ENCODE data around the gene FAM114A1.
A peak's percentile ranks its signal among the peaks of the same experiment; 100 is the strongest.

The FAM114A1 gene

DNA sequence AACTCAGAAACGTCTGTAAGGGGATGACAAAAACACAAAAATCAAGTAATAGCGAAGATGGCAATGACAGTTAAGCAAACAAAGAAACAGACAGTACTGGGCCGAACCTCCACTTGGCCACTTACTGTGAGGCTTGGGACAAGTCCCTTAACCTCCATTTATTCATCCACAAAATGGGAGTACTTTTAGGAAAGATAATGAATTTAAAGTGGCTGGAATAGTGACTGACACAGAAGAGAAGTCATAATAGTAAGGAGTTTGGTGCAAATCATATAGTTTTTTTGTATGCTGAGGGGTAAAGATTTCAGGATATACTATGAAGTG lies 9.5 kb upstream of the FAM114A1 start:
- DNase-seq (ENCODE audit: low read depth in 2 of 2) = no peak

DNA sequence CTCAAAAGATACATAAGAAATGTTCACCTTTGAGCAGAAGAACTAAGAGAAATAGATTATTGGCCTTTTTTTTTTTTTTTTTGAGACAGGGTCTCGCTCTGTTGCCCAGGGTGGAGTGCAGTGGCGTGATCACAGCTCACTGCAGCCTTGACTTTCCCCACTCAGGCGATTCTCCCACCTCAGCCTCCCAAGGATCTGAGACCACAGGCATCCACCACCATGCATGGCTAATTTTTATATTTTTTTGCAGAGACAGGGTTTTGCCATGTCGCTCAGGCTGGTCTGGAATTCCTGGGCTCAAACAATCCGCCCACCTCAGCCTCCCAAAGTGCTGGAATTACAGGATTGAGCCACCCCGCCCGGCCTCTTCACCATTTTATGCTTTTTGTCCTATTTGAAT lies 8.1 kb upstream of the FAM114A1 start:
- DNase-seq (ENCODE audit: low read depth in 2 of 2) = no peak

DNA sequence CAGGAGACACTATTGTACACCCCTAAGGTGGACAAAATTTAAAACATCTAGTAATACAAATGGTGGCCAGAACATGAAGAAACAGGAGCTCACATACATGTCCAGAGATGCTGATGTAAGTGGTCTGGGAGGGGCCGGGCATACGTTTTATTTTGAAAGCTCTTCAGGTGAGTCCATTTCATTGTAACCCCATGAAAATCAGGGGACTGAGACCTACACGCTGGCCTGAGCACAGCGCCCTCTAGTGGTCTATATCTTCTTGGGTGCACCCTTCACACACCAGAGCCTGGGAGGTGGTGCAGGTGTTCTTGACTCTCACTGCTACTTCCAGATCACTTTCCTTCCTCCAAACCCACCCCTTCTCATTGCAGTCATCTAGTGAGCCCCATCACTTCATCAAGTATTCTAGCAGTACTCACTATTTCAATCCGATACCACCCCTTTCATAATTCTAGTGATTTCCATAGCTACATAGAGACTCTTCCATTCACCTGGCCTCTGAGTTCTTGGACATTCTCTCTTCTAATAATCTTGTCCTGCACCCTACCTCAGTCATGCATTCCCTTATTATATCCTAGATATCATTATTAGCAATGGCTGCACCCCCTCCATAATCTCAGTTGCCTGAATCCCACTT lies 6.7 kb upstream of the FAM114A1 start:
- peak; percentile 54 to 56 for DNase-seq (ENCODE audit: low read depth in 2 of 2)

DNA sequence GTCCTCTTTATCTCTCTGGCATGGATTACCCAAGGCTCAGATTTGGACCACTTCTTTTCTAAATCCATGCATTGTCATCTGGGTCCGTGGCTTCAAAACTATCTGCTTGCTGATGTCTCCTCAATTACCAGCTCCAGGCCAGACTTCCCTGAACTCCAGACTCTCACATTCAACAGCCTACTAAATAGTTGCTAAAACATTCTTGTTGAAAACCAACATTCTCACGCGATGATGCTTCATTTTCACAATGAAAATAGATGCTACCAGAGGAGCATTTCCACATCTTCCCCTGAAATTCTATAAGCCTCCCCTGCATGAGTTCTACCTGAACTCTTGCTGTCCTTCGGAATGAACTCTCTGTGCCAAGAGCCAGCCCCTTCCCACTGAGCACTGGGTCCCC lies 5.8 kb upstream of the FAM114A1 start:
- no peak for DNase-seq (ENCODE audit: low read depth in 2 of 2)

DNA sequence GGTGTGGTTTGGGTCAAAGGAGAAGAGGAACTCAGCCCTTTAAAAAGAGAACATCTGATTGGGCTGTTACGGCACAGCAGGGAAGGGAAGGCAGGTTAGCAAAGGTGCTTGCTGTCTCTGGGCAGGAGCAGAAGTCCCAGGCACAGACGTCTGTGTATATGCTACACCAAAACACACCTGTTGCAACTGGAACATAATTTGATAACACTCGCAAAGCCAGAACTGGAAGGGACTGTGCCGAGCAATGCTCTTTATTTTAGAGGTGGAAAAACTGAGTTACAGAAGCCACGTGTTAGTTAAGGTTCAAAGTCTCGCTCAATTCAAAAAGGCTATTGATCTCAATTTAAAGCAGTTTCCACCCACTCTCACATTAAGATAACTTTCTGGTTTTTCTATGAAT lies 2.2 kb upstream of the FAM114A1 start:
- DNase-seq (ENCODE audit: low read depth in 2 of 2) = no peak

DNA sequence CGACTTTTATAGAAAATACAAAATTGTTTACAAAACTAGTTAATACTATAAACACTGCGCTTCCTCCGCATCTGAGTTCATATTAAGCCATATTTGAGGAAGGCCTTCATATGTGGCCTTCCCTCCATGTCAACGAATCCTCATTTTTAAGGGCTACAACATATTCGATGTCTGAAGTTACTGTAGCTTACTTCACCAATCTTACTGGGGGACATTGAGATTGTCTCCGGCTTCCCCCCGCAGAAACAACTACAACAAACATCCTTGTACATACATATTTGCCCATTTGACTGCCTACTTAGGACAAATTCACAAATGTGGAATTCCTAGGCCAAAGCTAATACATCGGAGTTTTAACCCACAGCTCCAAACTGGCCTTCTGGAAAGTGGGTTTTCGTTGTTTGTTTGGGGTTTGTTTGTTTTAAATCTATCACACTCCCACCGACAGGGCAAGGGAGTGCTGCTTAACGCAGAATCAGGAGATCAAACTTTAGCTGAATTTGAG lies 581 bp upstream of the FAM114A1 start:
- no peak for DNase-seq (ENCODE audit: low read depth in 2 of 2)

DNA sequence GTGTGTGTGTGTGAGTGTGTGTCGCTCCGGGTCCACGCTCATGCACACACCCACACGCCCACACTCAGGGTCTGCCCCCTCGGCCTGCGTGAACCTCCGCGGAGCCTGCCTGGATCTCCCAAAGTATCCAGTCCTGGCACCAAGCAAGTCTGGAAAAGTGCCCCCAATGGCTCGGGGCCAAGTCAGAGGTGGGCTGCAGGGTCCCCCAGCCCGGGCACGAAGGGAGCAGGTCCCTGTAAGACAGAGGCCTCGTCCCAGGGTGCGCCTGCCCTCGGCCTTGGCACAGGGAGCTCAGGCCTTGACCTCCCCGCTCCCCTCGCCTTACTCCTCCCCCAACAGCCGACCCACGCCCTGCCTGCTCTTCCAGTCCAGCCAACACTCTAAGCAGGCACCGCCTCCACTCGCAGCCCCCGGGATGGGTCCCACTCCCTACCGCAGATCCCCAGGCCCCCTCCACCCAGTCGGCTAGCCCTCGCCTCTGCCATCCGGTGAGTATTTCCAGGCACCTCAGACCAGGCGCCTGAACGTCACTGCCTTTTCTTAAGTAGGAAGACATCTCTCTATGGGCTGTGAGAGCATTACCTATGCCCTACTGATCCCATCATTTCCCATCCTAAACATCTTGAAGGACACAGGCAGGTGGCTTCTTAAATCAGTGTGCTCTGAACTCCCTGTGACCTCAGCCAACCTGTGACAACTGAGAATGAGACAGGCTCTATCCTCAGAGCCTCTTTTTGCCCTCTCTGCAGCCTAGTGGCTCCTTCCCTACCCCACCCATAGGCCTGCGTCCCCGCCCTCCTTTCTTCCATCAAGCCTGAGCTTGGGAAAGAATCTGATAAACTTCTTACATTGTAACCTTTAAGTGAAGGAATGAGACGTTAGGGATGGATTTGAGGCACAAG lies 704 bp downstream of the FAM114A1 start:
- DNase-seq (ENCODE audit: low read depth in 2 of 2) = no peak

DNA sequence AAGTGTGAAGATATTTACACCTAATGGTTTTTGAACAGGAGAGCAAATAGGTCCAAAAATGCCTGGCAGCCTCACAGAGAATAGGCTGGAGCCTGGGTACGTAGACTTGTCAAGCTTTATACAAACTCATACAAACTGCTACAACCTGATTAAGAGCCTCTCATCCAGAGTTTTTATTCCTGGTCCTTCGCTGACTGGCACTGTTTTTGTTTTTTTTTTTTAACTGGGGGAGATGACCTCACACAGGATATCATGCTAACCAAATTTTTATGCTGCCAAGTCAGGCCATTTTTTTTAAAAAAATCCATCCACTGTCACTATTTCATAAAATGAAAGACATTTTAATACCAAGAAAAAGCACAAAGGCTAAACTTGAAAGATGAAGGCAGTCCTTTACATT lies 1.9 kb downstream of the FAM114A1 start:
- no peak for DNase-seq (ENCODE audit: low read depth in 2 of 2)

DNA sequence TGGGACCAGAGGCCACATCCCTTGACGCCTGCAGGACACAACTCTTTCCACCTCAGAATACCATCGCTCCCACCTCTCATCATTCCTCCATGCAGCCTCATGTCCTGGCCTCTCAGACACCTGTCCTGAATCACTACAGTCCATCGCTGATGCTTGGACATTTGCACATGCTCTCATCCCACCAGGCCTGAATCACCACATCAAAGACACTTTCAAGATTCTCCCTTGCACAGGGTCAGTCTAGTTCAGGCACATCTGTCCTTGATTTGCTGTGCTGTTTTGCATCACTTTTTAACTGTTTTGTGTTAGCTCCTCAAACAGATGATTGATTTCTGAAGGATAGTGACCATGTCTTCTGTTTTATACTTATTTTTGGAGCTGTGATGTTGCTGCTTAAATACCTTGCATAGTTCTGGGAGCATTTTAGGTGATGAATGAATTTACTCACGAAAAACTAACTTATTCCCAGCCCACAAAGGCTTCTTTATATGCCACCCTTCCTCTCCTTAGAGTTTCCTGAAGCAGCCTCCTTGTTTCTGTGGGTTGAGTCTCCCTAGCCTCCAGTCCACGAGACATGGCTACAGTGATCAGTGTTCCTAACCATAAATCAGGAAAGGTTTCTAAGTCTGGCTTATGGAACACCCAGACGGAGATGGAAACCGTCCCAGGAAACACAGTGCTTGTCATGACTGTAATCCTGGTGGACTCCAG lies 2.6 kb downstream of the FAM114A1 start:
- DNase-seq (ENCODE audit: low read depth in 2 of 2) = no peak

DNA sequence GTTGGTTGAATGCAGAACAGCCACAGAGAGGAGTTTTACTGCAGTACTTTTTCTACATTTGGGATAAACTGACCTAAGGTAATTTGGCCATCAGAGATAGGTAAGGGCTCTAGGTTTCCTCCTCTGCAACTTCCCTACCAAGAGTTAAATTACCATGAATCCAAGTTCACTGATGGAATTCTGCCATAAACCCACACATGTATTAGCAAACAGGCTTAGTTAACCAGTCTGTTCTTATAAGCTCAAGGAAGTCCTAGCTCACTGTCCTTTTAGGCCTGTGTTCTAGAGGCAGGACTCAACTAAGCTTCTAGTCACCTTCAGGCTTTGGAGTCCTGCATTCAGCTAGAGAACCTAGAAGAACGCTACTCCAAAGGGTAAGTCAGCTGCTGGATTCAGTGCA lies 4.0 kb downstream of the FAM114A1 start:
- DNase-seq (ENCODE audit: low read depth in 2 of 2) = no peak

DNA sequence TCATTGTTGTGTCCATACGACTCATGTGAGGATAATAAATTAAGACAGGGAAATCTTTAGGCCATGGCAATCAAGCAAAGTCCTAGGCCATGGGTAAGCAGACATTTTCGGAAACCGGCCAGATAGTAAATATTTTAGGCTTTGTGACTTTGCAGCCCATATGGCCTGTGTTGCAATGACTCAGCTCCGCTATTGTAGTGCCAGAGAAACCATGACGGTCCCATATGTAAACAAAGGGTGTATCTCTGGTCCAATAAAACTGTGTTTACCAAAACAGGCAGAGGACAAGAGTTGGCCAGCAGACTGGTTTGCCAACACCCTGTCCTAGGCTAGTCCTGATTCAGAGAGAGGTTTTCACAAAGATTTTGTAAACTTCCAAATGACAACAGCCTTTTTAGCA lies 5.0 kb downstream of the FAM114A1 start:
- no peak for DNase-seq (ENCODE audit: low read depth in 2 of 2)

DNA sequence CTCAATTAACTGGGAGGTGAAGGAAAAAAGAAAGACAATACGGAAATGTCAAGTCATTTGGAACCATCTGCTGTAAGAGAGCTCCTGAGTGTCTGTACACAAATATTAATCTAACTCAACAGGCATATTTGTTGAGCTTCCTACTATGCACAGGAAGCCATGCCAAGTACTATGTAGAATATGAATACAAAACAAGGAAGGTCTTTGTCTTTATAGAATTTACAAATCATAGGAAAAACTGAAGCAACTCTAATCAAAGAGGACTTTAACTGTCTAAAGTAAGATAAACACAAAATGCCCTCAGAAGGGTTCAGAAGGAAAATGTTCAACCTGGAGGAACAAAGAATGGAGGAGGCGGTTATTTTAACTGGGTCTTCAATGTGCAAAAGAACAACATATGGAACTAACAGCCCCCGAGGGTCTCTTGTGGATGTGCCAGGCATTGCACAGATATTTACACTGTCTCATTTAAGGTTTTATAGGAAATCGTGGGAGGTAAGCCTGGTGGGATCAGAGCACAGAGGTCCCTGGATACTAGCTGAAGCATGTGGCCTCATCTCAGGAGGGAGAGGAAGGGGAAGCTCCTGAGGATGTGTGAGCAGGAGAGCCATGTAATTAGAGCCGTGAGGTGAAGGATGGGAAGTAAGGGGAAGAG lies 5.8 kb downstream of the FAM114A1 start:
- DNase-seq (ENCODE audit: low read depth in 2 of 2) = no peak

DNA sequence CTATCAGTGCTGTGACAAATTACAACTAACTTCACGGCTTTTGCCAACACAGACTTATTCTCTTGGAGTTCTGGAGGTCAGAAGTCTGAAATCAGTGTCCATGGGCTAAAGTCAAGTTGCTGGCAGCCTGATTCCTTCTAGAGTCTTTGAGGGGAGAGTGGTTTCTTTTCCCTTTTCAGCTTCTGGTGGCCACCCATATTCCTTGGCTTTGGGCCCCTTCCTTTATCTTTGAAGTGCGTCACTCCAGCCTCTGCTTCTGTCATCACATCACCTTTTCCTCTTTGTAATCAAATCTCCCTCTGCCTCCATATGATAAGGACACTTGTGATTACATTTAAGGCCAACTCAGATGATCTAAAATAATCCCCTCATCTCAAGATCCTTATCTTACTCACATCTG lies 9.0 kb downstream of the FAM114A1 start:
- DNase-seq (ENCODE audit: low read depth in 2 of 2) = no peak

DNA sequence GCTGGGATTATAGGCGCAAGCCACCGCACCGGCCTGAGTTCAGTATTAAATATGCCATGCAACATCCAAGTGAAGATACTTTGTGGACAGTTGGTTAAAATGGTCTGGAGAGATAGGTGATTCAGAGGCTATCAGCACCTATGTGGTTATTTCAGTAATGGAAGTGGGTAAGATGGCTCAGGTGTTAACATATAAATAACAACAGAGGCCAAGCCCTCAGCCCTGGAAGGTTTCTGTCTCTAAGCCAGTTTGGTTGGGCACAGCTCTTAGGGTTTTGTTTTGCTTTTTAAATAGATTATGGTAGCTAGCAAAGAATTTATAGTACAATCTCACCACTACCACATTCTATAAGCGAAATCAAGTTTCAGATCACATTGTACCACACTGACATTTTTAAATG lies 16.6 kb downstream of the FAM114A1 start:
- no peak for DNase-seq (ENCODE audit: low read depth in 2 of 2)

DNA sequence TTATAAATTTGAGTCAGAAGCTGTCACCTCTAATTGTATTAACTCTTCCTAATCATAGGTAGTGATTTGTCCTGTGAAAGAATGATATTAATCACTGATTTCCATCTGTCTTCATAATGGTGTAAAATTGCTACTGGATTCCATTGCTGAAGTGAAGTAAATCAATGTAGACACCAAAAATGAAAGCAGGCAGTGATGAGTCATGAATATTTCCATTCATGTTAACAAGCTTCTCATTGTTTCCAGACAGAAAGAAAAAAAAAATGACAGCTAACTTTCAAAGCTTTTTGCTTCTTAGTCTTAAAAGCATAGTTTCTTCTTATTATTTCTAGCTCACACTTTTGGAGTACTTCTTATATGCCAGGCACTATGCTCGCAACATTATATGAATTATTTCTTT lies 21.5 kb downstream of the FAM114A1 start:
- no peak for DNase-seq (ENCODE audit: low read depth in 2 of 2)

DNA sequence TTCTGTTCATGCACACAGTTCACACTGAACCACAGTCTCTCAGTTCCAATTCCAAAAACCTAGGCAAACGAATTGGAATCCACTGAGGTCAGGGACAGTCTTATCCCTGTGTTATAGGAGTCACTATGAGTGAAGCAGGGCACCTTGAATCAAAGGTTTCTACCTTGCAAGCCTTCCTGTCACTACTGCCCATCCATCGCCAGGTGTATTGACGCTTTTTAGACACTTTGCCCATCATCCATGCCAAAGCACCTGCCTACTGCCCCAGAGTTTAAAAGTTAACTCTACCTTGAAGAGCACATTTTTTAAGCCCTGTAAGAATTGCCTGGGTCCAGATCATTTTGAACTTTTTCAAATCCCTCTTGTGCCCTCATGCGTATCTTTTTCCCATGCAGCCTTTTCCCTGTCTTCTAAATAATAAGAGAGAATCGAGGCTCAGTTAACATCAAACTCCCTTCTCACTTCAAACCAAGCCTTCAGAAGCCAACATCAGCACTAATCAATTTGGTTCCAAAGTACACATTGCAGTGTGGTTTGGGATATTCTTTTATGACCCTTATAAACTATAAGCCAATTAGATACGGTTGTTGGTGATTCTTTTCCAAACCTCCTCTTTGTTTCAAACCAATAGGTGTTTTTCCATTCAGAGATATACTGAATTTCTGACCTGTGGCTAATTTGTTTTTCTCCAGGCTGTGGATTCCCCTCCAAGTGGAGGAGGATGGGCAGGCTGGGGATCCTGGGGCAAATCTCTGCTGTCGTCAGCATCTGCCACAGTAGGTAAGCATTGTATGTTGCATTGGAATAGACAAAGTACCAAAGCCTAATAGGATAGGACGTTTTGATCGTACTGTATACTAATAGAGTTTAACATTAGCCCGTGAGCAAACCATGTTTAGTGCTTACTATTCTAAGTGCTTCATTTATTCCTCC lies 23.7 kb downstream of the FAM114A1 start:
- no peak for DNase-seq (ENCODE audit: low read depth in 2 of 2)

DNA sequence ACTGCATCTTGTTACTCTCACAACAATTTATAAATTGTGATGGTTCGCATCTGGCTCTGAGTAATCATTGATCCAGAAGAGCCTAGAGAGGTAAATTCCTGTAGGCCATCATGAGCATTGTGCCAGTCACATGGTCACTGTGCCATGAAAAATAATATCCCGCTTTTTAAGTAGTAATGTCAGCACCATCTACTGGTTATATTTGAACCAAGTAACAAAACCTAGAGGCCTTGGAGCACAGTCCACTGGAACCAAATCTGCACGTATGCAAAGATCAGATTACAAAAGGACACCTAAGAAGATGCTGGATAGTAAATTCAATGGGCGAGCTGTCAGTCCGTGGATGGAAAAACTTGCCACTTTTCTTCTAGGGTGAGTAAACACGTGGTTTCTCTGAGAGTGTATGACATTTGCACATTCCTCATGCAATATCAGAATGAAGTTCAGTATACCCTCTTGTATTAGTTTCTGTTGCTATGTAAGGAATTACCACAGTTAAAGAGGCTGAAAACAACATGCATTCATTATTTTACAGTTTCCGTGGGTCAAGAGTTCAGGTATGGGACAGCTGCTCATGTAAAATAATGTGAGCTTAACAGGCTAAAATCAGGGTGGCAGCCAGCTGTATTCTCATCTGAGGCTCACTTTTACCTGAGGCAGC lies 26.8 kb downstream of the FAM114A1 start:
- DNase-seq (ENCODE audit: low read depth in 2 of 2) = no peak

DNA sequence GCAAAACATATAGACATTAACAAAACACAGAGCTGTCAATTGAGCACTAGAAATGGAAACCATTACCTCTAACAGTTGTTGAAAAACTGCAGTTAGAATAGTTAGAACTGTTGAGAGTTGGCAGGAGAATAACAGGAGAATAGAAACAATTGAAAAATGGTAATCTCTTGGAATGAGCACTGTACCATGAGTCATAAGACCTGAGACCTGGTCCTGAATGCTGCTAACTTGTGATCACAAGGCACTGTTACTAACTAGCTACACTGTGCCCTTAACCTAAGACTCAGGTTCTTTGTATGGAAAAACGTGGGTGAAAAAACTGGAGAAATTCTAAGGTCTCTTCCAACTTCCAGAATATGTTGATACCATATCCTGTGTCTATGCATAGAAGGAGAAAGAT lies 29.3 kb downstream of the FAM114A1 start:
- DNase-seq (ENCODE audit: low read depth in 2 of 2) = no peak

DNA sequence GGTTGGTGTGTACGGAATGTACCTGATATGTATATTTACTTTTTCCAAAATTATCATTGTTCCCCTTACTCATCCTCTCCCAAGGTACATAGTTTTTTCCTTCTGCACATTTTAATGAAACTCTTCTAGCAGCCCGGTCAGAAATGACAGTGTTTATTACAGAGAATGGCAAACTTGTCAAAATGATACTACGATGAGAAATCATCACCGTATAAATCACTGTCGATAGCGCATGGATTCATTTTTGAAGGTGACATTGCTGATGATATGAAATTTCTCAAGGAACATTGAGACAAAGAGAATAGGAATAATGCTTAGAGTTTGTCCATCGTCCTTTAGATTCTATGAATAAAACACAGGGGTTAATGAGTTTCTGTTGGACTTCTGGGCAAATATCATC lies 30.6 kb downstream of the FAM114A1 start:
- no peak for DNase-seq (ENCODE audit: low read depth in 2 of 2)

DNA sequence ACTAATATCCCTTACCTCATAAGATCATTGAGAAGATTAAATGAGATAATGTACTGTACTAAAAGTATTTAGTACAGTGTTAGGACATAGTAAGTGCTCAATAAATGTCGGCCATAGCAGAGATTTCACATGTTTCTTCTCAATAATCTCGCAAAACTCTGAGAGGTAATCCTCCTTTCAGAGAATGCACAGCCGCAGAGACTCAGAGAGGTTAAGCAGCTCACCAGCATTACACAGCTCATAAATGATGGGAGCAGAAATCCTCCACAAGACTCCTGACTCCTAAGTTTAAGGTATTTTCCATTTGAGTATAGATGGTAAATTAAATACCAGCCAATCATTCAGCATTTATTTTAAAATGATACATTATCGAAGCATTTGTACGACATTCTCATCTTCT lies 34.6 kb downstream of the FAM114A1 start:
- no peak for DNase-seq (ENCODE audit: low read depth in 2 of 2)

DNA sequence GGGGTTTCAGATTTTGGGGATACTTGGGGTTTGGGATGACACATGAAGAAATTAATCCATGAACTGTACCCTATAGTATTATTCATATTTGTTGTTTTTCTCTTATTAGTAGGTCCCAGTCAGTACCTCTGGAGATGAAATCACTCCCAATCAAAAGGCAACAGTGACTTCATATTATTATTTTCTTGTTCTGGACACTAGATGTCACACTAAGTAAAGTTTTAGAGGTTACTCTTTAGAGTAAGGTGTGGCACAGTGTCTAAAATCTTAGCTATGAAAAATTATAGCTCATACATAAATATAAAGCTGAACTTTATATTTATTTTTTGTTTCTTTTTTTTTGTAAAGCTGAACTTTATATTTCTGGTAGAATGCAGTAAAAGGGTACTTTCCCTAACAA lies 35.1 kb downstream of the FAM114A1 start:
- no peak for DNase-seq (ENCODE audit: low read depth in 2 of 2)
